ENCODE measurements around the gene DLEC1. TPM values are rescaled to one million over a fixed set of nuclear protein-coding genes. Genes with fewer than 3 reads are reported as not detected.
A peak's percentile ranks its signal among the peaks of the same experiment; 100 is the strongest.

DLEC1 gene
- total and polyA plus RNA-seq, 8 donors = 0.14 to 0.75 (median 0.51) TPM

DNA sequence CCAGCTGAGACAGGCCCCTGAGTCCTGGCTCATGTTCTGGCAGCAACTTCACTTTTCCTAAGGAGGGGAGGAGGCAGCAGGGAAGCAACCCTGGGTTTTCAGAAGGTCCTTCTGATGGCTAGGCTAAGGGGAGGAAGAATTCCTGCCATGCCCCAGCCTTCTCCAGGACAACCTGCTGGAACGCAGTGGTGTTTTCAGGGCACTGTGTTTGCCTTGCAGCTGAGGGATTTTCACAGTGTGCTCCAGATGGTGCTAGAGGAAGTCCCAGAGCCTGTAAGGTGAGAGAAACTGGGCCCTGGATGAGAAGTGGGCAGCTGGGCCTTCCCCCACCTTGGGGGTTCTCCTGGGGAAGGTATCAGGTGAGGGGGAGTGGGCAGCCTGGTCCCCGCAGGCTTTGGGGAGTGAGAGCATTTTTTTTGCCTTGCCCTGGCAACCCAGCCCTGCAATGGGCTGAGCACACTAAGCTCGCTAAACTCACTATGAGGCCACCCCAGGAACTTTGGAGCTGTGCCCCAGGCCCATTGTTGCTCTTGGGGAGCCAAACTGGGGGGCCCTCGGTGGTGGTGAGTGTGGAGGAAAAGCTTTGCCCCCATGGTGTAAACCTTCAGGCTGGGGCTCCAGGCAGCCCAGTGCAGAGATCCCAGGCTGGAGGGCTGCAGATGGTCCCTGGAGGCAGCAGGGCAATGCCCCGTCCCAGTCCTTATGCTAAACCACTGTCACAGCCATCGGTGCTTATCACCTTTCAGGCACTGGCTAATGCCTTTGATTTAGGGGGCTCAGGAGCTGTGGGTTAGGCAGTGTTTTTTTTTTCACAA lies 56.9 kb downstream of the DLEC1 start:
- intact Hi-C loops (cut with DNase I) = no loop called here

DNA sequence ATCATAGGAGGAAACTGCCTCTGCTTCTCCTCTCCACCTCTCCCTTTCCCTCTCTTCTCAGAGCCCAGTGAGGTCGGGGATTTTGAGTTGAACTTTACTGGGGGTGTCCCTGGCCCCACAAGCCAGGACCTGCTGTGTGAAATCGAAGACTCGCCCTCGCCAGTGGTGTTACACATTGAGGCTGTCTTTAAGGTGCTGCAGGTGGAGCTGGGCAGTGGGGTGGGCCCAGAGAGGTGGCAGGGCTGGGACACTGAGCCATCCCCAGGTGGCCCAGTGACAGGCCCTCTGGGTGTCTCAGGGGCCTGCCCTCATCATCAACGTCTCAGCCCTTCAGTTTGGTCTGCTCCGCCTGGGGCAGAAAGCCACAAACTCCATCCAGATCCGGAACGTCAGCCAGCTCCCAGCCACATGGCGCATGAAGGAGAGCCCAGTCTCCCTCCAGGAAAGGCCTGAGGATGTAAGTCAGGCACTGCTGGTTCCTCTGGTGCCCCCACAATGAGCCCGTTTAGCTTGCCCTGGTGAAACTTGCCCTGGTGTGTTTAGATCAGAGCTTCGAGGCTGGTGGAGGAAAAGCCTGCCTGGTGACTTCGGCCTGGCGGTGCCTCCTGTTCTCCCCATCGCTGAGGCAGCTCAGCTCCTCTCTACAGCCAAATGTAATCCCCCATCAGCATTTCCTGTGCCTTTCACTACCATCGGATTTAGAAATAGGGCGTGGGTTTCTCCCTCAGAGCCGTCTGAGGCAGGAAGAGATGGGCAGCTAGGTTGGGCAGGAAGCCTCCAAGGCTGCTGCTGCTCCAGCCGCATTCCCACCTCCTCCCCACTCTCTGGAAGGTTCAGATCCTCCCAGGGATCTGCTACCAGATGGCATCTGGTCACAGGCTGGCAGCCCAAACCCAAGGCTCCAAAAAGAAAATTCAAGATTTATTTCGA lies 58.7 kb downstream of the DLEC1 start:
- FAIRE-seq = no peak
- Histone ChIP-seq H3K27me3 (no peaks in the 10 kb centered on the region), H3K4me3 (no peak overlapping the region), H3K27ac (no peak overlapping the region), H3K4me1 (no peaks in the 10 kb centered on the region), H3K9me3 (no peaks in the 10 kb centered on the region), H3K36me3 (no peaks in the 10 kb centered on the region)
- TF ChIP-seq, protein P1, sequence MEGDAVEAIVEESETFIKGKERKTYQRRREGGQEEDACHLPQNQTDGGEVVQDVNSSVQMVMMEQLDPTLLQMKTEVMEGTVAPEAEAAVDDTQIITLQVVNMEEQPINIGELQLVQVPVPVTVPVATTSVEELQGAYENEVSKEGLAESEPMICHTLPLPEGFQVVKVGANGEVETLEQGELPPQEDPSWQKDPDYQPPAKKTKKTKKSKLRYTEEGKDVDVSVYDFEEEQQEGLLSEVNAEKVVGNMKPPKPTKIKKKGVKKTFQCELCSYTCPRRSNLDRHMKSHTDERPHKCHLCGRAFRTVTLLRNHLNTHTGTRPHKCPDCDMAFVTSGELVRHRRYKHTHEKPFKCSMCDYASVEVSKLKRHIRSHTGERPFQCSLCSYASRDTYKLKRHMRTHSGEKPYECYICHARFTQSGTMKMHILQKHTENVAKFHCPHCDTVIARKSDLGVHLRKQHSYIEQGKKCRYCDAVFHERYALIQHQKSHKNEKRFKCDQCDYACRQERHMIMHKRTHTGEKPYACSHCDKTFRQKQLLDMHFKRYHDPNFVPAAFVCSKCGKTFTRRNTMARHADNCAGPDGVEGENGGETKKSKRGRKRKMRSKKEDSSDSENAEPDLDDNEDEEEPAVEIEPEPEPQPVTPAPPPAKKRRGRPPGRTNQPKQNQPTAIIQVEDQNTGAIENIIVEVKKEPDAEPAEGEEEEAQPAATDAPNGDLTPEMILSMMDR (IDR thresholded peaks at IDR 0.05) = no peak
- intact Hi-C loops (cut with DNase I) = no loop called here
- no peak for ATAC-seq
- DNase-seq = peak in 1 of 6 donors; percentile 41
- WGBS, 2 donors = 73 to 78% methylated on average over 19 of the region's 19 CpGs

More for the DNA sequence above, 56.9 kb downstream of the DLEC1 start:
- Histone ChIP-seq H3K4me3 (no peak overlapping the region), H3K27me3 (no peaks in the 10 kb centered on the region), H3K9me3 (no peaks in the 10 kb centered on the region), H3K4me1 (no peaks in the 10 kb centered on the region), H3K27ac (no peak overlapping the region), H3K36me3 (no peaks in the 10 kb centered on the region)
- DNase-seq (no peak), FAIRE-seq (no peak), ATAC-seq (no peak)
- WGBS, 2 donors = 73 to 79% methylated on average over 6 of the region's 6 CpGs
- TF ChIP-seq, protein P1 (IDR thresholded peaks at IDR 0.05) = no peak

DNA sequence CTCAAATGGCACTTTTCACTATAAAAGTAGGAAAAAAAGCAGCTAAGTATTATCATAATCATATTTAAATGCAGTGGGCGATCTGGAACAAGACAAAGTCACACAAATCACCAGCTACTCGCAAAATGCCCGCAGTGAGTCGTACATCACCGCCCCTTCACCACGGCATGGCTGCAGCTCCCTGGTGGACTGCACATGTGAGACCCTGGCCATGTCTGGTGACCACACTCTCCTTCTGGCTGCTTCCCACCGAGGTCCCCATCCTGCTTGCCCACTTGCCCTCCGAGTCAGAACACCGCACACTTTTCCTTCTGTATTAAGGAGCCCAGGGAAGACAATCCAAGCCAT lies 59.3 kb downstream of the DLEC1 start:
- 85 to 86% methylated on average over 9 of the region's 9 CpGs for WGBS, 2 donors
- H3K4me3 ChIP-seq = no peak overlapping the region
- no peak overlapping the region for H3K27ac ChIP-seq
- no peak for FAIRE-seq
- ATAC-seq = no peak
- TF ChIP-seq, protein P1 (IDR thresholded peaks at IDR 0.05) = no peak
- no peaks in the 10 kb centered on the region for H3K27me3 ChIP-seq
- intact Hi-C loops (cut with DNase I) = no loop called here
- DNase-seq = no peak
- H3K36me3 ChIP-seq = no peaks in the 10 kb centered on the region
- H3K9me3 ChIP-seq = no peaks in the 10 kb centered on the region
- no peaks in the 10 kb centered on the region for H3K4me1 ChIP-seq

DNA sequence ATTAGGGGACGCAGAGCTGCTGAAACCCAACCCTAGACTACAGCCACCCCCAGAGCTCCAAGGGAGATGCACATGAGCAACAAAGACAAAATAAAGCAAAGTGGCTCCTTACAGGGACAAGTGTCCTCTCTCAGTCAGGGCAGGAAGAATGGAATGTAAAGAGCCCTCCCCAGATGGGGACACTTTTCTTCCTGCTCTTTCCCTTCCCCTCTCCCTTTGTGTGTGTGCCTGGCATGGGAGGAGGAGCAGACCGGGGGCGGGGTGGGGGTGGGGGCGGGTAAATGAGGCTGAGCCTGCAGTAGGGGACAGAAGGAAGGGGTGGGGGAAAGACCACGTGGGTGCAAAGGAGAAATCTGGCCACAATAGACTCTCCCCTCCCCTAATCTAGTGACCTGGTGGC lies 60.5 kb downstream of the DLEC1 start:
- WGBS, 2 donors = 14 to 26% methylated on average over 4 to 5 of the region's 5 CpGs
- TF ChIP-seq, protein P1 (IDR thresholded peaks at IDR 0.05) = no peak
- intact Hi-C loops (cut with DNase I) = no loop called here
- DNase-seq (no peak), FAIRE-seq (no peak), ATAC-seq (no peak)
- no peaks in the 10 kb centered on the region for H3K27me3 ChIP-seq
- no peaks in the 10 kb centered on the region for H3K4me1 ChIP-seq
- H3K36me3 ChIP-seq = no peaks in the 10 kb centered on the region
- no peak overlapping the region for H3K4me3 ChIP-seq
- no peak overlapping the region for H3K27ac ChIP-seq
- H3K9me3 ChIP-seq = no peaks in the 10 kb centered on the region

Measured in pancreas (tissue), 10 donors.